SU-DHL-6 (cell line): ENCODE results near the gene CALN1.

Source experiments
- H2AFZ ChIP-seq: fragments of 200-600 bp; sonication (generic); 2 replicates; pipeline ENCODE4 v1.6.1; 2014; ENCODE audit warnings: low read depth, mild to moderate bottlenecking, moderate library complexity, mixed read lengths, antibody characterized with exemption, low read length; ENCODE audit not compliant: severe bottlenecking
- H3F3A ChIP-seq: fragments of 200-600 bp; shearing (Covaris generic); 2 replicates; pipeline ENCODE4 v1.6.0; 2016; ENCODE audit warnings: antibody characterized with exemption, mild to moderate bottlenecking; ENCODE audit not compliant: insufficient read depth
- H3K27ac ChIP-seq: fragments of 200-600 bp; sonication (generic); 2 replicates; pipeline ENCODE4 v1.5.1; 2016; ENCODE audit warnings: low read depth, mild to moderate bottlenecking, low read length, moderate library complexity, mixed read lengths
- H3K27me3 ChIP-seq: fragments of 200-600 bp; sonication (generic), shearing (Covaris generic); 2 replicates; pipeline ENCODE4 v1.6.0; 2014; ENCODE audit warnings: mild to moderate bottlenecking, low read length
- H3K36me3 ChIP-seq: fragments of 200-600 bp; sonication (generic); 2 replicates; pipeline ENCODE4 v1.6.1; 2014; ENCODE audit warnings: mild to moderate bottlenecking, low read length, mixed read lengths
- H3K4me2 ChIP-seq: fragments of 300-600, 200-600 bp; shearing (Covaris generic), sonication (generic); 2 replicates; pipeline ENCODE4 v1.6.0; 2014; ENCODE audit warnings: low read length, low read depth, mild to moderate bottlenecking; ENCODE audit not compliant: poor library complexity, severe bottlenecking
- H3K4me3 ChIP-seq: fragments of 200-600 bp; sonication (generic); 2 replicates; pipeline ENCODE4 v1.5.1; 2014; ENCODE audit warnings: antibody characterized with exemption, low read length, mild to moderate bottlenecking, mixed read lengths; ENCODE audit not compliant: insufficient read depth, poor library complexity, severe bottlenecking
- H3K79me2 ChIP-seq: fragments of 200-600 bp; sonication (generic); 2 replicates; pipeline ENCODE4 v1.6.1; 2014; ENCODE audit warnings: mild to moderate bottlenecking, low read length, moderate library complexity; ENCODE audit not compliant: insufficient read depth
- H3K9ac ChIP-seq: fragments of 200-600 bp; sonication (generic); 2 replicates; pipeline ENCODE4 v1.7.0; 2014; ENCODE audit warnings: mild to moderate bottlenecking, low read length
- H3K9me2 ChIP-seq: fragments of 200-600 bp; sonication (generic); replicated peaks from 2 replicates; pipeline ENCODE4 v1.6.1; 2014; ENCODE audit warnings: low read length; ENCODE audit not compliant: insufficient read depth
- H3K9me3 ChIP-seq: fragments of 200-600 bp; sonication (generic); 2 replicates; pipeline ENCODE4 v1.6.1; 2014; ENCODE audit warnings: low read length, mixed read lengths; ENCODE audit not compliant: insufficient read depth
- H4K20me1 ChIP-seq: fragments of 200-600 bp; sonication (generic); 2 replicates; pipeline ENCODE4 v1.6.1; 2014; ENCODE audit warnings: low read depth, mild to moderate bottlenecking, antibody characterized with exemption, low read length, moderate library complexity, mixed read lengths
- CTCF ChIP-seq: fragments of 200-600 bp; sonication (generic); IDR thresholded peaks from one replicate; pipeline ENCODE4 v1.5.1; 2017; ENCODE audit warnings: antibody characterized with exemption, mild to moderate bottlenecking, low read length, moderate library complexity; ENCODE audit not compliant: insufficient read depth, poor library complexity, severe bottlenecking
- EZH2phosphoT487 ChIP-seq: fragments of 200-600 bp; sonication (generic), shearing (Covaris generic); conservative IDR thresholded peaks from 2 replicates; pipeline ENCODE4 v1.6.1; 2018; ENCODE audit warnings: mild to moderate bottlenecking, antibody characterized with exemption, low read length, moderate library complexity, mixed read lengths

Gene CALN1

GRCh38 chr7:71783779-71784178, 628.4 kb downstream of the CALN1 start:
- TF ChIP-seq CTCF (no peak), EZH2phosphoT487 (no peak)
- Histone ChIP-seq H3K79me2 (no peaks in the 10 kb centered on the region), H3K9me3 (peaks cover 8% of the 10 kb centered on the region; the same call in 1 of the 2 replicates), H3F3A (no peaks in the 10 kb centered on the region), H3K36me3 (no peaks in the 10 kb centered on the region), H3K27me3 (no peaks in the 10 kb centered on the region), H3K4me2 (no peak overlapping the region), H3K9ac (no peak overlapping the region), H3K4me3 (no peak overlapping the region), H4K20me1 (no peaks in the 10 kb centered on the region), H3K9me2 (no peaks in the 10 kb centered on the region), H2AFZ (no peak overlapping the region), H3K27ac (no peak overlapping the region)

GRCh38 chr7:71782051-71782450, 630.1 kb downstream of the CALN1 start:
- Histone ChIP-seq H3K27ac (no peak overlapping the region), H2AFZ (no peak overlapping the region), H3K79me2 (no peaks in the 10 kb centered on the region), H3K27me3 (no peaks in the 10 kb centered on the region), H3F3A (no peaks in the 10 kb centered on the region), H3K9ac (no peak overlapping the region), H3K9me3 (no peaks in the 10 kb centered on the region), H4K20me1 (no peaks in the 10 kb centered on the region), H3K4me2 (no peak overlapping the region), H3K9me2 (no peaks in the 10 kb centered on the region), H3K36me3 (no peaks in the 10 kb centered on the region), H3K4me3 (no peak overlapping the region)
- TF ChIP-seq EZH2phosphoT487 = no peak
- TF ChIP-seq CTCF = no peak

GRCh38 chr7:71780282-71780681, 631.9 kb downstream of the CALN1 start:
- H3K4me3 ChIP-seq = no peak overlapping the region
- H2AFZ ChIP-seq = no peak overlapping the region
- no peaks in the 10 kb centered on the region for H3F3A ChIP-seq
- H3K9ac ChIP-seq = no peak overlapping the region
- no peaks in the 10 kb centered on the region for H3K79me2 ChIP-seq
- no peaks in the 10 kb centered on the region for H3K9me2 ChIP-seq
- no peak overlapping the region for H3K27ac ChIP-seq
- H3K36me3 ChIP-seq = no peaks in the 10 kb centered on the region
- no peak overlapping the region for H3K4me2 ChIP-seq
- no peaks in the 10 kb centered on the region for H4K20me1 ChIP-seq
- no peaks in the 10 kb centered on the region for H3K27me3 ChIP-seq
- TF ChIP-seq CTCF (no peak), EZH2phosphoT487 (no peak)
- H3K9me3 ChIP-seq = no peaks in the 10 kb centered on the region

GRCh38 chr7:71777278-71777677, 634.9 kb downstream of the CALN1 start:
- no peaks in the 10 kb centered on the region for H3K27me3 ChIP-seq
- H3K36me3 ChIP-seq = no peaks in the 10 kb centered on the region
- H4K20me1 ChIP-seq = no peaks in the 10 kb centered on the region
- no peak overlapping the region for H2AFZ ChIP-seq
- peaks cover 5% of the 10 kb centered on the region; the same call in 1 of the 2 replicates for H3K9me3 ChIP-seq
- H3K27ac ChIP-seq = no peak overlapping the region
- no peak for TF ChIP-seq CTCF
- no peak overlapping the region for H3K4me3 ChIP-seq
- H3K9ac ChIP-seq = no peak overlapping the region
- H3F3A ChIP-seq = no peaks in the 10 kb centered on the region
- H3K79me2 ChIP-seq = no peaks in the 10 kb centered on the region
- no peak overlapping the region for H3K4me2 ChIP-seq
- no peaks in the 10 kb centered on the region for H3K9me2 ChIP-seq
